Activated T-cell treated with anti-CD3 and anti-CD28 coated beads for 4 hours (primary cell): ENCODE measurements around the gene PLEKHA4.
A peak's percentile ranks its signal among the peaks of the same experiment; 100 is the strongest.
"Not testable (repeated sequence)": the region's sequence is repeated elsewhere in the genome, so short reads cannot be mapped to it uniquely, and the experiment has no call there.

Experiments used
- DNase-seq: peaks from one replicate; pipeline ENCODE4 v3.0.0-alpha.2; 2020

The PLEKHA4 gene, protein sequence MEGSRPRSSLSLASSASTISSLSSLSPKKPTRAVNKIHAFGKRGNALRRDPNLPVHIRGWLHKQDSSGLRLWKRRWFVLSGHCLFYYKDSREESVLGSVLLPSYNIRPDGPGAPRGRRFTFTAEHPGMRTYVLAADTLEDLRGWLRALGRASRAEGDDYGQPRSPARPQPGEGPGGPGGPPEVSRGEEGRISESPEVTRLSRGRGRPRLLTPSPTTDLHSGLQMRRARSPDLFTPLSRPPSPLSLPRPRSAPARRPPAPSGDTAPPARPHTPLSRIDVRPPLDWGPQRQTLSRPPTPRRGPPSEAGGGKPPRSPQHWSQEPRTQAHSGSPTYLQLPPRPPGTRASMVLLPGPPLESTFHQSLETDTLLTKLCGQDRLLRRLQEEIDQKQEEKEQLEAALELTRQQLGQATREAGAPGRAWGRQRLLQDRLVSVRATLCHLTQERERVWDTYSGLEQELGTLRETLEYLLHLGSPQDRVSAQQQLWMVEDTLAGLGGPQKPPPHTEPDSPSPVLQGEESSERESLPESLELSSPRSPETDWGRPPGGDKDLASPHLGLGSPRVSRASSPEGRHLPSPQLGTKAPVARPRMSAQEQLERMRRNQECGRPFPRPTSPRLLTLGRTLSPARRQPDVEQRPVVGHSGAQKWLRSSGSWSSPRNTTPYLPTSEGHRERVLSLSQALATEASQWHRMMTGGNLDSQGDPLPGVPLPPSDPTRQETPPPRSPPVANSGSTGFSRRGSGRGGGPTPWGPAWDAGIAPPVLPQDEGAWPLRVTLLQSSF

DNA sequence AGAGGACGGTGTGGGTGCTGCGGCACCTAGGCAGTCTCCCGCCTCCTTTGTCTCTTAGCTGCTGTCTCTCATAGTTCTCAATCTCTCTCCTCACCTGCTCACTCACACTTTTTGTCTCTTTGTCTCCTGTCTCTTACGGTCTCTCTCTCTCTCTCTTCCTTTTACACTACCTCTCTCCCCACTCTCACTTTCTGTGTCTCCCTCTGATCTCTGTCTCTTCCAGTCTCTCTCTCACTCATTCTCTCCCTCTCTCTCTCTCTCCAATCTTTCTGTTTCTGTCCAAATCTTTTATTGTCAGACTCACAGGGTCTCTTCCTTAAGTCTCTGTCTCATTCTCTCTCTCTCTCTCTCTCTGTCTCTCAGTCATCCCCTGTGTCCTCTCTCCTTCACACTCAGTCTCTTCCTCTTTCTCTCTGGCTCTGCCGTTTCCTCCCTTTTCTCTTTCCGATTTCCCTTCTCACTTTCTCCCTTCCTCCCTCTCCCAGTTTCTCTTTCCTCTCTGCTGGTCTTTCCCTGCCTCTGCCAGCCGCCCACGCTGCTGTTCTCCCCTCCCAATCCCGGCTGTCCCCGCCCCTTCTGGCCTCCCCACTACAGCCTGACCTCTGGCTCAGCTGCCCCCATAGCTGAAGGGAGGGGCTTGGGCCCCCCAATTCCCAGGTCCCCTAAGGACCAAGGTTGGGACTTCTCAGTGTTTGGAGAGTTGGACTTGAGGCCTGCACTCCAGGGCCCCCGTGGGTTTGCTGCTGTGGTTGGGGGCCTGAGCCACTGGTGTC is at the start of gene PLEKHA4:
Gene PLEKHA4 (minus strand): TSS at position 504 of the 773 bp plus-strand sequence. CDS start 997 bp downstream, outside the sequence.
- no peak for DNase-seq

DNA sequence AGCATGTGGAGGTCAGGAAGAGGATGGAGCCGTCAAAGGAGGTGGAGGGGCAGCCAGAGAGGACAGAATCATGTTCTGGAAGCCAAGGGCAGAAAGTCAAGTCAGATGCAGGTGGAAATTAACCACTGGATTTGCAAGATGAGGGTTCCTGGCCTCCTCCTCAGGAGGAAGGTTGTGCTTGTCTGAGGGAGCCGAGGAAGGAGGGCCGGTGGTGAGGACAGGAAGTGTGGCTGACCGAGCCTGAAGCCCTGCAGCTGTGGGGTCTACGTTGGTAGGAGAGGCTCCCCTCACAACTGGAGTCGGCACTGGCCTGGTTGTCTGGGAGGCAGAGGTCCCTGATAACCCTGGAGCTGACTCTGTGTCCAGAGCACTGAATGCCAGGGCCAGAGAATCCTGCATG is 49.7 kb upstream of the PLEKHA4 start:
- no peak for DNase-seq

DNA sequence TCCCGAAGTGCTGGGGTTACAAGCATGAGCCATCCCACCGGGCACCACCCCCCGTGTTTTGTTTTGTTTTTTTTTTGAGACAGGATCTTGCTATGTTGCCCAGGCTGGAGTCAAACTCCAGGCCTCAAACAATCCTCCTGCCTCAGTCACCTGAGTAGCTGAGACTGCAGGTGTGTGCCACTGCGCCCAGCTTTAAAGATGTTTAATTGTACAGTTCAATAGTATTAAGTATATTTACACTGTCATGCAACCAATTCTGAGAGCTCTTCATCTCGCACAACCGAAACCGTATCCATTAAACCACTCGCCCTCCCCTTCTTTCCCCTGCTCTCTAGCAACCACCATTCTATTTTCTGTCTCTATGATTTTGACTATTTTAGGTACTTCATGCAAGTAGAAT is 47.3 kb upstream of the PLEKHA4 start:
- no peak for DNase-seq

DNA sequence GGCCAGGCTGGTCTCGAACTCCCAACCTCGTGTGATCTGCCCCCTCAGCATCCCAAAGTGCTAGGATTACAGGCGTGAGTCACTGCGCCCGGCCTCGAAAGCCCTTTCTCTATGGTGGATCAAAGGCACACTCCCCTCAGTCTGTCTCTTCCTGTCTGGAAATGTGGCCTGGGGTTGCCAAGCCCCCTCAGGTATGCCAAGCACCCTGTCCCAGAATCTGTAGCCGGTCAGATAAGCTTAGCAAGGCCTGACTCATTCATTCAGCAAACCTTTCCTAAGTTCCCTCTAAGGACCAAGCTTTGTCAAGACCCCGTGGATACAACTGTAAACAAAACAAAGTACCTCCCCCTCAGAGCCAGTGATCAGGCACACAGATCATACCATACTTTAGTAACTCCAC is 45.8 kb upstream of the PLEKHA4 start:
- no peak for DNase-seq

DNA sequence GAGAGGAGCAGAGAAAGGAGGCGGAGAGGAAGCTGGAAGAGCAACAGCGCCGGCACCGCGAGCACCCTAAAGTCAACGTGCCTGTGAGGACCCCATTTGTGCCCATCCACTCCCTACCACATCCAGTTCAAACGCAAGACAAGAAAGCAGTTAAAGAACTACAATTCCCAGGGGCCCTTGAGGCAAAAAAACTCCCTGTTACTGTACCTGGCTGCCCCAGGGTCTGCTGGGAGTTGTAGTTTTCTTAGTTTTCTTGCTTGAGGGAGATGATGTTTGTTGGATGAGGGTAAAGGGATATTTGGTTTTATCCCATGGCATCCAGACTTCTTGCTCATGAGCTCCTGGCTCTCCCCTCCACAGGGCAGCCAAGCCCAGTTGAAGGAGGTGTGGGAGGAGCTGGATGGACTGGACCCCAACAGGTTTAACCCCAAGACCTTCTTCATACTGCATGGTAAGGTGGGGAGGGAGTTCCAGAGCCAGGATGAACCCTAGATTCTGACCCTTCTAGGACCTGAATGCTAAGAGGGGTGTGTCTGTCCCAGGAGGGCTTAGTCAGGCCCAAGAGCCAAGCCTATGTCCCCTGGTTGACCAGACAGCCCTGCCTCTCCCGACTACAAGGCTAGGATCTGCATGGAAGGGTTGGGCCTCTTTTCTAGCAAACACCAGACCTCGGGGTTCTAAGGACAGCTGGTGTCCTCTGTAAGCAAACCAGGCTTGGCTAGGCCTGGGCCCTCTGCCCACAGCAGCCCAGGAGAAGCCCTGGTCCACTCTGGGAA is 44.9 kb upstream of the PLEKHA4 start:
- no peak for DNase-seq

DNA sequence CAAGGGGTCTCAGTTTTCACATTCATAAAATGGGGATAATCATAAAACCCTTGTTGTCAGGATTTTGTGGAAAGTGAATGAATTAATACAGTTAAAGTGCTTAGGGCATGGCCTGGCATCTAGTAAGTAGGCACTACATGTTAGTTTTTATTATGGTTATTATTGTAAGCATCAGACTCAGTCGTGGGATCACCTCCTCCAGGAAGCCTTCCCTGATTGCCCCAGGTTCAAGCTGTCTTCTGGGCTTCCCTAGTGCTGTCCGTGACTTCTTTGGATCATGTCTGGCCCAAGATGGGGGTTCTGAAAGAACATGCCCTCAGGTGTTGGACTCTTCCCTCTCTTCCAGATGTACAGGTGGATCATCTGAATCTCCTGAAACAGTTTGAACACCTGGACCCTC is 42.4 kb upstream of the PLEKHA4 start:
- no peak for DNase-seq

DNA sequence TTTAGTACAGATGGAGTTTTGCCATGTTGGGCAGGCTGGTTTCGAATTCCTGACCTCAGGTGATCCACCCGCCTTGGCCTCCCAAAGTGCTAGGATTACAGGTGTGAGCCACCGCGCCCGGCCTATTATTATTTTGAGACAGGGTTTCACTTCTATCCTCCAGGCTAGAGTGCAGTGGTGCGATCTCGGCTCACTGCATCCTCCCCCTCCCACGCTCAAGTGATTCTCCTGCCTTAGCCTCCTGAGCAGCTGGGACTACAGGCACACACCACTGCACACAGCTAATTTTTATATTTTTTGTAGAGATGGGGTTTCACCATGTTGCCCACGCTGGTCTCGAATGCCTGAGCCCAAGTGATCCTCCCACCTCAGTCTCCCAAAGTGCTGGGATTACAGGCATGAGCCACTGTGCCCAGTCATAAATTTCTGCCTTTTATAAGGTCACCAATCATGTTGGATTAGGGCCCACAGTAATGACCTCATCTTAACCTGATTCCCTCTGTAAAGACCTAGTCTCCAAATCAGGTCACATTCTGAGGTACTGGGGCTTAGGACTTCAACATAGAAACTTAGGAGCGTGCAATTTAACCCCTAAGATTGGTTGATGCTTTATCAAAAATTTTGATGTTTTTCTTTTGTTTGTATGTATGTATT is 41.1 kb upstream of the PLEKHA4 start:
- not testable (repeated sequence) for DNase-seq

DNA sequence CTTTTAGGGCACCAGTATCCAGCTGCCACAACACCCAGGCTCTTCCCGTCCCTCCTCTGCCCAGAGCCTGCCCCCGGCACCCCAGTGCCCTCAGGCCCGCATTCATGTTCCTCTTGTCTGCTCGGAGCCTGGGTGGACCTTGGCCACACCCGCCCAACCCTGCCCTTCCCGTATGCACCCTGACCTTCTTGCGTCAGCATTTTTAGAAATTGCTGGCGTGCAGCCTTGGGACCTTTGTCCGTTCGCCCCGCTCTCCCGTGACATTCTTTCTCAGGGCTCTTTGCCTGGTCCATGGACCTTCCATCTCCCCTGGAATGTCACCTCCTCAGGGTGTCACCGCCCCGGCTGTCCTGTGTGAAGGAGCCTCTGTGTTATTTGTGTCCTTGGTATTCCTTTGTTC is 39.3 kb upstream of the PLEKHA4 start:
- DNase-seq, result no peak

DNA sequence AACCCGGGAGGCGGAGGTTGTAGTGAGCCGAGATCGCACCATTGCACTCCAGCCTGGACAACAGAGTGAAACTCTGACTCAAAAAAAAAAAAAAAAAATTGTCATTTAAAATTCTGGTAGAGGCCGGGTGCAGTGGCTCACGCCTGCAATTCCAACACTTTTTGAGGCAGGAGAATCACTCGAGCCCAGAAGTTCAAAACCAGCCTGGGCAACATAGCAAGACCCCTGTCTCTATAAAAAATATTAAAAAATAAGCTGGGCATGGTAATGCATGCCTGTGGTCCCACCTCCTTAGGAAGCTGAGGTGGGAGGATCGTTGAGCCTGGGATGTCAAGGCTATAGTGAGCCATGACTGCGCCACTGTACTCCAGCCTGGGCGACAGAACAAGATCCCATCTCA is 37.9 kb upstream of the PLEKHA4 start:
- no peak for DNase-seq

DNA sequence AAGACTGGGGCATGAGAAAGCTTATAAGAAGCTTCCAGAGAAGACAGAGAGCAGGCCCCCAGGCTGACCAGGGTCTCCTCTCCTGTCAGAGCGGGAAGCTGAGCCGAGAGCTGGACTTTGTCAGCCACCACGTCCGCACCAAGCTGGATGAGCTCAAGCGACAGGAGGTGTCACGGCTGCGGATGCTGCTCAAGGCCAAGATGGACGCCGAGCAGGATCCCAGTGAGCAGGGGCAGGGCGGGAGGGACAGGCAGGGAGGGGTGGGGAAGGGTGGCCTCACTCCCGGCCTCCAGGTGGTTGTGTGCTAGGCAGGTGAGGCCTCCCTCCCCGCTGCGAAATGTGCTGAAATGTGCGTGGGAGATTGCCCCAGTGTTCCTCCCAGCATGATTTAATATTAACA is 37.2 kb upstream of the PLEKHA4 start:
- no peak for DNase-seq

DNA sequence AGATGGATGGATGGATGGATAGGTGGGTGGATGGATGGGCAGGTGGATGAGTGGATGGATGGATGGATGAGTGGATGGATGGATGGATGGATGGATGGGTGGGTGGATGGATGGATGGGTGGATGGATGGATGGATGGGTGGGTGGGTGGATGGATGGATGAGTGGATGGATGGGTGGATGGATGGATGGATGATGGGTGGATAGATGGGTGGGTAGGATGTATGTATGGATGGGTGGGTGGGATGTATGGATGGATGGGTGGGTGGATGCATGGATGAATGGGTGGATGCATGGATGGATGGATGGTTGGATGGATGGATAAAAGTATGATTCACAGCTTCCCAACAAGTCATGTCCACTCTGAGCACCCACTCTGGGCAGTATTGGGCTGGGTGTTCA is 35.4 kb upstream of the PLEKHA4 start:
- not testable (repeated sequence) for DNase-seq

DNA sequence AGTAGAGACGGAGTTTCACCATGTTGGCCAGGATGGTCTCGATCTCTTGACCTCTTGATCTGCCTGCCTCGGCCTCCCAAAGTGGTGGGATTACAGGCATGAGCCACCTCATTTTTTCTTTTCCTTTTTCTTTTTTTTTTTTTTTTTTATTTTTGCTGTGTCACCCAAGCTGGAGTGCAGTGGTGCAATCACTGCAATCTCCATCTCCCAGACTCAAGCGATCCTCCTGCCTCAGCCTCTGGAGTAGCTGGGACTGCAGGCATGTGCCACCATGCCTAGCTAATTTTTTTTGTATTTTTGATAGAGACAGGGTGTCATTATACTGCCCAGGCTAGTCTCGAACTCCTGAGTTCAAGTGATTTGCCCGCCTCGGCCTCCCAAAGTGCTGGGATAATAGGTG is 33.9 kb upstream of the PLEKHA4 start:
- DNase-seq, result not testable (repeated sequence)

DNA sequence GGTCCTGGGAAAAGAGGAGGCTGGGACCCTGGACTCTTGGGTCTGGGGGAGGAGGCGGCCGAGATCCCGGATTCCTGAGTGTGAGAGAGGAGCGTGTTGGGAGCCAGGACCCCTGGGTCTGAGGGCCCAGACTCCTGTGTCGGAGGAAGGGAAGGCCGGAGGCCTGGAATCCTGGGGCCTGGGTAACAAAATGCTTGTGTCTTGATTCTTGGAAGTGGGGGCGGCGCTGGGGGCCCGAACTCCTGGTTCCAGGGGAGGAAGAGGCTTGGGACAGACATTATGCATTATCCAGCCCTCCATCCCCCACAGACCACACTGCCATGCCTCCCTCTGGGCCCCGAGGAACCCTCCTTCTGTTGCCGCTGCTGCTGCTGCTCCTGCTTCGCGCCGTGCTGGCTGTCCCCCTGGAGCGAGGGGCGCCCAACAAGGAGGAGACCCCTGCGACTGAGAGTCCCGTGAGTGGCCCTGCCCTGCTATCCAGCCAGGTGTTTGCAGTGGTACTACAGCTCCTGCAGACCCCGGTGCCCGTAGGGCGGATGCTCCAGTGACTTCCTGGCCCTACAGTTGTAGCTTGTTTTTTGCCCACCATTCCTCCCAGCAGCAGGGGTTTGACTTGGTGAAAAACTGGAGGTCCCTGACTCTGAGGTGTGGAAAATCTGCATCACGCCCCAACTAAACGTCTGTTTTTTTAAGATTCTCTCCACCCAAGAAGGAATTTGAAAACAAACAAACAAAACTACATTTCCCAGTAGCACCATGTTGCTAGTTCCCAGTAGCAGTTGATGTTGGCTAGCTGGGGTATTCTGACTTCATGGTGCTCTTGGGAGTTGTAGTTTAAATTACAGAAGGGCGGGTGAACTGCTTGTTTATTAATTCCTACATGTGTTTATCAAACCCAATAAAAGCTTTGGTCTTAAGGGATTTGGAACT is 32.3 kb upstream of the PLEKHA4 start:
- DNase-seq, result no peak

DNA sequence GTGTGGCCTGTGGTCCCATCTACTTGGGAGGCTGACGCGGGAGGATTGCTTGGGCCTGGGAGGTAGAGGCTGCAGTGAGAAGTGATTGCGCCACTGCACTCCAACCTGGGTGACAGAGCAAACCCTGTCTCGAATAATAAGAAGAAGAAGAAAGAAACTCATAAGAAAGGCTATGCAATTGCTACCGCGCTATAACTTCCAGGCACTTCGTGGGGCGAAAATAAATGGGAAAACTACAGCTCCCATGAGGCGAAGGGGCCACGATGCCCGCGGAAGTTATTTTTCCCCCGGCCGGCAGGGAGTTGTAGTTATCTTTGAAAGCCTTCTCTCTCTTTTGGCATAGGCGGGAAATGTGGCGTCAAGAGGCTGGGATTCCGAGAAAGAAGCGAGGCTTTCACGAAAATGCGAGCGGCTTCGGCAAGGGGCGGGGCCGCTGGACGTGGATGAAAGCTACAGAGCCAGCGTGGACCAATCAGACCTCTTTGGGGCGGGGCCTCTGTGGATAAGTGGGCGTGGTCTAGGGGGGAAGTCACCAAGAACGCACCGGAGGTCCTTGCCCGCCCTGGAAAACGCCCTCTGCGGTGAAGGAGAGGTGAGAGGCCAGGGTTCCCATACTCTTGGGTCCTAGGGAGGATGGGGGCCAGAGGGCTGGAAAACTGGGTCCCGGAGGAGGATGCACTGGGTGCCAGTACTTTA is 31.5 kb upstream of the PLEKHA4 start, which contains the start of gene NUCB1:
Gene NUCB1 (plus strand): TSS at position 532 of the 696 bp plus-strand sequence. CDS start 485 bp downstream, outside the sequence.
- peak; percentile 99 for DNase-seq

DNA sequence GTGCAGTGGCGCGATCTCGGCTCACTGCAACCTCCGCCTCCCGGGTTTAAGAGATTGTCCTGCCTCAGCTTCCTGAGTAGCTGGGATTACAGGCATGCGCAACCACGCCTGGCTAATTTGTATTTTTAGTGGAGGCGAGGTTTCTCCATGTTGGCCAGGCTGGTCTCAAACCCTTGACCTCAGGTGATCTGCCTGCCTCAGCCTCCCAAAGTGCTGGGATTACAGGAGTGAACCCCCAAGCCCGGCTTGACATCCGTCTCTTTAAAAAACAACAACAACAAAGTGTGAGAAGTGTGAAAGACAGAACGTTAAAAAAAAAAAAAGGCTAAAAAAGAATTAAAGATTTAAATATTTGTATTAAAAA is 31.0 kb upstream of the PLEKHA4 start:
- DNase-seq, result not testable (repeated sequence)

DNA sequence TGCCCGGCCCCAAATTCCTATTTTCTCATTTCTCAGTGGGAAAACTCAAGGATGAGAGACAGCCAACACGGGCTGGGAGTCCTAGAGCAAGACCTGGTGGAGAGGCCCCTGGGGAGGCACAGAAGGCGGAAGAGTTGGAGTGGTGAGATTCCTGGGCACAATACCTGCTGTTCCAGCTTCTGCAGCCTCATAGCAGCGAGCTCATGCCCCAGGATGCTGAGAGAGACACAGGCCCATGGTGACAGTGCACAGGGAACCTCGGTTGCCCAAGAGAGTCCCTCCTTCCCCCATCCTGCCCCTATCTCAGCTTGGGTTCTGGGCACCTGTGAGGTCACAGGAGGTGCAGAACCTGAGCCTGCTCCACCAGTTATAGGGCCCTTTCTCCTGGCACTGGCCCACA is 28.8 kb upstream of the PLEKHA4 start:
- DNase-seq, result no peak

DNA sequence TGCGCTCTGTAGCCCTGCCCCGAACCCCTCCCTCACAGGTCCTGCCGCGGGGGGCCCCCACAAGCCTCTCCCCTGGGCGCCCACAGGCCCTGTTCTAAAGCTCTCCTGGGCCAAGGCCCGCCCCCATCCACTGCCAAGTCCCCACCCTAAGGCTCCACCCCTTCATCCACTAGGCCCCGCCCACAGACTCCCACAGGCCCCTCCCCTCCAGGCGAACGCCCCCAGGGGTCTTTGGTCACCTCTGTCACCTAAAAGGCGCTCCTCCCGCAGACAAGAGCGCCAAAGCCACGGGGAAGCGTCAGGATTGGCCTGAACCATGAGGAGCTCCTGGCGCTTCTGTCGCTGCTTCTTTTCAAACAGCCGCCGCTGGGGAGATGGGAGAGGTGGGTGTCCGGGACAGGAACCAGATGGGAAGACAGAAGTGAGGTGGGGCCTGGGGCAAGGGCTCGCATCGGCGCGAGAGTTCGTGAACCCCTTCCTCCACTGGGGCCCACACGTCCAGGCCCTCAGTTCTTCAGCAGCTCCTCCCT is 27.8 kb upstream of the PLEKHA4 start:
- no peak for DNase-seq

DNA sequence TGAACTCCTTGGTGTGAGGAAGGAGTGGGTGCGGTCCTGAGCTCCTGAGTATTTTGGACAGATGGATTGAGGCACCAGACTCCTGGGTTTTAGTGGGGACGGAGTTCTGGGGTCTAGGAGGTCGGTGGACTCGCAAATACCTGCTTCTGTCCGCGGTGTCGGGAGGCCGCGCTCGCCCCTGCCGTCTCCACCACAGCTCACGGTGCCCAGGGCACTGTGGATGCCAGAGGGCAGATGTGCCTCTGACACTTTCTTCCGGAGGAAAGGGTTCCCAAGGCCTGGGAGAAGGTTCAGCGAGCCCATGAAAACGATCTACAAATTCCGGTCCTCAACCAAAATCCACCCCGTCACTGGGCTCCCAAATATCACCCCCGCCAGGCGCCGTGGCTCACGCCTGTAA is 26.8 kb upstream of the PLEKHA4 start:
- no peak for DNase-seq

DNA sequence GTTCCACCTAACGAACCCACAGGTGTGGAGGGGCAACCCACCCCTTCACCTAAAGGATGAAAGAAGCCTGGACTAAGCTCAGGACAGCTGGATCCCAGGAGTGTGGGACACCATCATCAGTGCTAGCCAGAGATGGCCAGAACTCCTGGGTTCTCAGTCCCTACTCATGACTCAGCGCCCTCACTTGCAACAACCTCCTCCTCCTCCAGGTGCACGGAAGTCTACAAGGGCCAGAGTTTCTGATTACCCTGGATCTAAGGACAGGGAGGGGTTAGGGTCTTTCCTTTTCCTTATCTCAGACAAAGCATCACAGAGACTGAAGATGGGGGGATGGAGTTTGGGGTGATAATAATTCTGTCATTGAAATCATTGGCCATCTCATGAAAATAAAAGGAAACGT is 22.1 kb upstream of the PLEKHA4 start:
- no peak for DNase-seq

DNA sequence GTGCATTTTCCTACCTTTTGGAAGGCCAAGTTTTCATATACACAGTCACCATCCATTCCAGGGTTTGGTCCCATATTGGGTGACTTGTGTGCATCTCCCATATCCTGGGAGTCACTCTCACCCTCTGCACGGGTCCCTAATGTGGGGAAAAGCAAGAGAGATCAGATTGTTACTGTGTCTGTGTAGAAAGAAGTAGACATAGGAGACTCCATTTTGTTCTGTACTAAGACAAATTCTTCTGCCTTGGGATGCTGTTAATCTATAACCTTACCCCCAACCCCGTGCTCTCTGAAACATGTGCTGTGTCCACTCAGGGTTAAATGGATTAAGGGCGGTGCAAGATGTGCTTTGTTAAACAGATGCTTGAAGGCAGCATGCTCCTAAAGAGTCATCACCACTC is 21.1 kb upstream of the PLEKHA4 start:
- not testable (repeated sequence) for DNase-seq
